ENCODE data around the gene VWF.
"Not testable (repeated sequence)": the region's sequence is repeated elsewhere in the genome, so short reads cannot be mapped to it uniquely, and the experiment has no call there.

Gene VWF

GRCh38 chr12:6145564-6145963 lies 21.1 kb upstream of the VWF start:
- DNase-seq (ENCODE audit: low read depth): no peak

- no peak for DNase-seq (ENCODE audit: low read depth)
These were observed 18.8 kb upstream of the VWF start for GRCh38 chr12:6143303-6143675.

- DNase-seq (ENCODE audit: low read depth): not testable (repeated sequence)
These were observed 18.2 kb upstream of the VWF start for GRCh38 chr12:6142368-6143302.

GRCh38 chr12:6141731-6142367 lies 17.4 kb upstream of the VWF start:
- DNase-seq (ENCODE audit: low read depth): not testable (repeated sequence)

GRCh38 chr12:6140651-6141447 lies 16.4 kb upstream of the VWF start:
- DNase-seq (ENCODE audit: low read depth): peak; percentile 4

- no peak for DNase-seq (ENCODE audit: low read depth)
These were observed 10.6 kb upstream of the VWF start for GRCh38 chr12:6135071-6135470.

- DNase-seq (ENCODE audit: low read depth): no peak
These were observed 9.2 kb upstream of the VWF start for GRCh38 chr12:6133642-6134041.

- no peak for DNase-seq (ENCODE audit: low read depth)
These were observed 8.0 kb upstream of the VWF start for GRCh38 chr12:6132496-6132895.

- no peak for DNase-seq (ENCODE audit: low read depth)
These were observed 789 bp upstream of the VWF start for GRCh38 chr12:6125310-6125608.

GRCh38 chr12:6123258-6123657 lies 1.2 kb downstream of the VWF start:
- DNase-seq (ENCODE audit: low read depth): no peak

- DNase-seq (ENCODE audit: low read depth): no peak
These were observed 2.3 kb downstream of the VWF start for GRCh38 chr12:6122201-6122600.

GRCh38 chr12:6120796-6121473 lies 3.5 kb downstream of the VWF start:
- DNase-seq (ENCODE audit: low read depth): no peak

GRCh38 chr12:6118891-6119568 lies 5.4 kb downstream of the VWF start:
- no peak for DNase-seq (ENCODE audit: low read depth)

GRCh38 chr12:6116471-6117021 lies 7.9 kb downstream of the VWF start:
- no peak for DNase-seq (ENCODE audit: low read depth)

GRCh38 chr12:6115389-6115788 lies 9.1 kb downstream of the VWF start:
- DNase-seq (ENCODE audit: low read depth): no peak

- no peak for DNase-seq (ENCODE audit: low read depth)
These were observed 10.0 kb downstream of the VWF start for GRCh38 chr12:6114476-6114870.

GRCh38 chr12:6113691-6114475 lies 10.6 kb downstream of the VWF start:
- no peak for DNase-seq (ENCODE audit: low read depth)

GRCh38 chr12:6112004-6112403 lies 12.5 kb downstream of the VWF start:
- DNase-seq (ENCODE audit: low read depth): no peak

- DNase-seq (ENCODE audit: low read depth): no peak
These were observed 14.5 kb downstream of the VWF start for GRCh38 chr12:6110006-6110405.

GRCh38 chr12:6106218-6106617 lies 18.3 kb downstream of the VWF start:
- DNase-seq (ENCODE audit: low read depth): no peak

- no peak for DNase-seq (ENCODE audit: low read depth)
These were observed 19.6 kb downstream of the VWF start for GRCh38 chr12:6104842-6105241.

Measured in stimulated activated CD8-positive, alpha-beta memory T cell treated with anti-CD3 and anti-CD28 coated beads, Interleukin-12 subunit alpha, Interleukin-12 subunit beta, amount 100 ng/mL, for 1 hour (primary cell).